ENCODE results near the gene ANKMY1. TPM values are rescaled to one million over a fixed set of nuclear protein-coding genes. Genes with fewer than 3 reads are reported as not detected.

The ANKMY1 gene
- total RNA-seq, 1 experiment from 2014 or later: 28.3 TPM

DNA sequence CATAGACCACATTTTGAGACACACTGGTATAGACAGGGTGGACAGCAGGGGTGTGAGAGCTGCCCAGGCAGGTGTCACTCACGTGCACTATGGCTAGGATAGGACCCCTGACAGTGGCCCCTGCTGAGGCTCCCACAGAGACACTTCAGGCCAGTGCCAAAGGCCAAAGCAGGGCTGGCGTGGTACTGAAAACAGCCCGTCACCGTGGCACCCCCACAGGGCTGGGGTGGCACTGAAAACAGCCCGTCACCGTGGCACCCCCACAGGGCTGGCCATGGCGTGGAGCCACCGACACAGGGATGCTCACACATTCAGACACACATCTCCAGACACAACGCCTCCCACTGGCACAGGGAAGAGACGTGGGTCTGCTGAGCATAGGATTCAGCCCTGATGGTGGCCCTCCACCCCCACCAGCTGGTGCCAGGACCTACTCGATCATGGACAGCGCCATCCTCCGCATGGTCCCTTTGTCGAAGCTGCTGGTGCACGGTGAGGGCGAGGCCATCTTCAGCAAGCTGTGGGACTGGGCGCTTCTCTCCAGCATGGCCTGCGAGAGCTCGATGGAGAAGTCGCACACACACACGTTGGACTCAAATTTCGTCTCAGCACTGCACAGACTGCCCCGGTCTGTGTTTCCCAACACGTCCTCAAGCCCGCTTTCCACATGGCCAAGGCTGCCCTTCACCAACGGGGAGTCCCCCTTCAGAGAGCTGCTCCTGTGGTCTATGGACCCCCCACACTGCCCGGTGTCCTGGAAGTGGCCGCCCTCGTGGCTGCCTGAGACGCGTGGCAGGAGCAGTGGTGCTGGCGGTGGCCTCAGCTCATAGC lies 34.1 kb downstream of the ANKMY1 start:
- Histone ChIP-seq H3K4me1 (ENCODE audit: control insufficient read depth in 1 of 2, insufficient read depth in 2 of 2, low read length in 2 of 2) (no peaks in the 10 kb centered on the region), H3K4me2 (ENCODE audit: low read length) (no peak overlapping the region), H3K36me3 (ENCODE audit: control insufficient read depth in 1 of 2, insufficient read depth in 2 of 2, low read length in 2 of 2) (peaks cover 0 to 42% of the 10 kb centered on the region in 2 experiments; a peak in 1 of 4 replicates), H3K27me3 (ENCODE audit: insufficient read depth, low read length) (no peaks in the 10 kb centered on the region), H4K20me1 (ENCODE audit: insufficient read depth) (no peaks in the 10 kb centered on the region), H3K27ac (ENCODE audit: low read depth, low read length) (no peak overlapping the region), H3K79me2 (ENCODE audit: insufficient read depth, low read length) (no peaks in the 10 kb centered on the region), H2AFZ (ENCODE audit: low read depth, low read length, poor library complexity, severe bottlenecking) (no peak overlapping the region), H3K9me3 (ENCODE audit: control insufficient read depth in 1 of 2, insufficient read depth in 1 of 2, low read depth in 1 of 2, low read length in 2 of 2) (peaks cover 17 to 27% of the 10 kb centered on the region in 2 experiments; a peak in 2 of 4 replicates), H3K9me2 (ENCODE audit: insufficient read depth) (no peaks in the 10 kb centered on the region), H3K4me3 (replicated peaks in 1 of 2; ENCODE audit: low read depth in 1 of 2, low read length in 2 of 2) (no peak overlapping the region), H3K9ac (ENCODE audit: low read length) (no peak overlapping the region)
- ChIA-PET CTCF (no interaction called here), POLR2A (no interaction called here), RAD21 (ENCODE audit: low non-redundant PET in 1 of 2, low total read pairs in 2 of 2, uncharacterized antibody in 2 of 2, unreplicated experiment in 2 of 2) (no interaction called here)
- intact Hi-C loops (cut with micrococcal nuclease): no loop called here
- TF ChIP-seq TCF7L2 (IDR thresholded peaks at IDR 0.05; ENCODE audit: borderline replicate concordance, extremely low read depth, insufficient read depth, insufficient read length) (no peak), YY1 (IDR thresholded peaks at IDR 0.05; ENCODE audit: extremely low read depth, insufficient replicate concordance, low read depth, low read length) (no peak), FOSL1 (IDR thresholded peaks at IDR 0.05; ENCODE audit: low read depth) (no peak), SRF (IDR thresholded peaks at IDR 0.05; ENCODE audit: low read depth) (no peak), POLR2A (IDR thresholded peaks at IDR 0.05; ENCODE audit: borderline replicate concordance, extremely low read depth, insufficient read depth, insufficient read length) (no peak), CTCF (IDR thresholded peaks at IDR 0.05 in 2 of 3, conservative IDR thresholded peaks at IDR 0.05 in 1 of 3; ENCODE audit: borderline replicate concordance in 1 of 3, insufficient read depth in 1 of 3, low read depth in 2 of 3, low read length in 2 of 3) (no peak), POLR2AphosphoS5 (IDR thresholded peaks at IDR 0.05; ENCODE audit: low read depth, low read length) (no peak), SIN3A (IDR thresholded peaks at IDR 0.05; ENCODE audit: low read depth) (no peak), CEBPB (IDR thresholded peaks at IDR 0.05; ENCODE audit: low read depth) (no peak), ELF1 (IDR thresholded peaks at IDR 0.05; ENCODE audit: borderline replicate concordance, low read depth) (no peak), EZH2 (IDR thresholded peaks at IDR 0.05) (no peak), ZBTB33 (IDR thresholded peaks at IDR 0.05; ENCODE audit: extremely low read depth, insufficient replicate concordance, low read length) (no peak), ZFX (IDR thresholded peaks at IDR 0.05) (no peak), EGR1 (IDR thresholded peaks at IDR 0.05; ENCODE audit: low read depth) (no peak), CBX3 (IDR thresholded peaks at IDR 0.05; ENCODE audit: low read depth) (no peak)
- TF ChIP-seq, protein P1, sequence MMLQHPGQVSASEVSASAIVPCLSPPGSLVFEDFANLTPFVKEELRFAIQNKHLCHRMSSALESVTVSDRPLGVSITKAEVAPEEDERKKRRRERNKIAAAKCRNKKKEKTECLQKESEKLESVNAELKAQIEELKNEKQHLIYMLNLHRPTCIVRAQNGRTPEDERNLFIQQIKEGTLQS (IDR thresholded peaks at IDR 0.05): no peak
- ATAC-seq (no peak), DNase-seq (ENCODE audit: low read depth, low spot score) (no peak)
- no TSS peak for BruUV-seq (replicated peaks)

Data from HCT116 (cell line).